WI38 (cell line): Measurements from ENCODE around the gene NHSL2.

Experiments used
- H3K4me3 ChIP-seq: 2 replicates; pipeline ENCODE4 v1.5.1; 2011; ENCODE audit warnings: low read depth, mild to moderate bottlenecking, control low read depth, low read length
- CTCF ChIP-seq: IDR thresholded peaks from 2 replicates; pipeline ENCODE4 v1.5.1; 2012; ENCODE audit warnings: low read depth, mild to moderate bottlenecking, control low read depth, low read length

NHSL2 gene

GRCh38 chrX:72114807-72115206 is 204.2 kb downstream of the NHSL2 start:
- TF ChIP-seq CTCF, result no peak
- no peak overlapping the region for H3K4me3 ChIP-seq

DNA sequence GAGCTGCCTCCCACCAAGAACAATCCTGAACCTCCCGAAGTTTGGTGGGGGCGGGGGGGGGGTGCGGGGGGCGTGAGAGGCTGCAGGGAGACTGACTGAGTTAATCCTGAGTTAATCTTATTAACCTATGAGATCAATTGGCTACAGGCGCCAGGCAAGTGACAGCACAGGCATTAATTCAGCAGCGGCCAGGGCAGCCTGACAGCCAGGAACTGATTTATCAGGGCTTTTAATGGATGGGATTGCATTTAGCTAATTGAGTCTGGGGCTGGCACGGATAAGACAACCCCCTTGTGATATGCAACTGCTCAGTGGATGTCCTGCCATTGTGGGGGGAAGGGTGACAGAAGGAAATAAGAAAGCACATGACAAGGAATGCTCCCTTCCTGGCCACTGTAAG is 204.7 kb downstream of the NHSL2 start:
- H3K4me3 ChIP-seq, result no peak overlapping the region
- TF ChIP-seq CTCF, result no peak

GRCh38 chrX:72117636-72118210 is 207.1 kb downstream of the NHSL2 start:
- no peak for TF ChIP-seq CTCF

DNA sequence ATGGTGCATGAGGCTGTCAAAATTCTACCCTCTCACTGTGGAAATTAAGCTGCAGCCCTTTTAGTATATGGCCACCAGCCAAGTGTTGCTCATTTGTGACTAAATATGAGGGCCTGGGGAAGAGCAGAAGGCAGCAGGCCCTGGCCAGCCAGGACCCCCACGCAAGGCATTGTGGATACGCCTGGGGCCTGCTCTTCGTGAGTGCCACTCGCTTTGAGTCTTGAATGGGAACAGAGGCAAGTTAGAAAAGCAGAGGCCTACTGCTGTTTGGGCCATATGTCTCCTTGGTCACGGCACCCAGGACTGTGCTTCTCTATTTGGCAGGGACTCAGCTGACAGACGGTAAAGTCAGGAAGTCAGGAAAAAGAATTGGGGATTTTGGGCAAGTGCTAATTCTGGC is 210.2 kb downstream of the NHSL2 start:
- H3K4me3 ChIP-seq, result no peak overlapping the region
- TF ChIP-seq CTCF, result no peak

More at GRCh38 chrX:72117636-72118210, 207.1 kb downstream of the NHSL2 start:
- no peak overlapping the region for H3K4me3 ChIP-seq

GRCh38 chrX:72121383-72121782 is 210.7 kb downstream of the NHSL2 start:
- H3K4me3 ChIP-seq, result no peak overlapping the region
- TF ChIP-seq CTCF, result no peak

- no peak overlapping the region for H3K4me3 ChIP-seq
- TF ChIP-seq CTCF, result no peak
These were observed 212.1 kb downstream of the NHSL2 start for GRCh38 chrX:72122621-72123337.

GRCh38 chrX:72123471-72124185 is 213.0 kb downstream of the NHSL2 start:
- no peak for TF ChIP-seq CTCF
- no peak overlapping the region for H3K4me3 ChIP-seq
